HAP-1 (cell line): ENCODE results near the gene LASP1NB.

ENCODE experiments used
- DNase-seq, 2 experiments: peaks; one replicate each; pipeline ENCODE4 v3.0.0-alpha.2; 2016 to 2020; ENCODE audit warnings: low spot score in 2 of 2
- H3K27me3 ChIP-seq: fragments of 250-450 bp; sonication (Bioruptor Pico); 2 replicates; pipeline ENCODE4 v1.5.1; 2020; ENCODE audit warnings: low read depth, mild to moderate bottlenecking, moderate library complexity
- H3K36me3 ChIP-seq: fragments of 250-450 bp; sonication (Bioruptor Pico); replicated peaks from 2 replicates; pipeline ENCODE4 v1.5.1; 2020; ENCODE audit warnings: mild to moderate bottlenecking
- H3K4me1 ChIP-seq: fragments of 250-450 bp; sonication (Bioruptor Pico); 2 replicates; pipeline ENCODE4 v1.5.1; 2020; ENCODE audit warnings: mild to moderate bottlenecking
- H3K4me3 ChIP-seq: fragments of 250-450 bp; sonication (Bioruptor Pico); 2 replicates; pipeline ENCODE4 v1.5.1; 2020; ENCODE audit warnings: mild to moderate bottlenecking, moderate library complexity
- H3K9me3 ChIP-seq: fragments of 250-450 bp; sonication (Bioruptor Pico); 2 replicates; pipeline ENCODE4 v1.5.1; 2020; ENCODE audit warnings: mild to moderate bottlenecking, moderate library complexity
- in situ Hi-C: fragments of 300-500 bp; cut with MboI; formaldehyde crosslinking; loops from 3 replicates; pipeline ENCODE4 v1.14.3; 2020; ENCODE audit warnings: low sequenced_read_pairs, inconsistent platforms, mixed read lengths

Gene LASP1NB

DNA sequence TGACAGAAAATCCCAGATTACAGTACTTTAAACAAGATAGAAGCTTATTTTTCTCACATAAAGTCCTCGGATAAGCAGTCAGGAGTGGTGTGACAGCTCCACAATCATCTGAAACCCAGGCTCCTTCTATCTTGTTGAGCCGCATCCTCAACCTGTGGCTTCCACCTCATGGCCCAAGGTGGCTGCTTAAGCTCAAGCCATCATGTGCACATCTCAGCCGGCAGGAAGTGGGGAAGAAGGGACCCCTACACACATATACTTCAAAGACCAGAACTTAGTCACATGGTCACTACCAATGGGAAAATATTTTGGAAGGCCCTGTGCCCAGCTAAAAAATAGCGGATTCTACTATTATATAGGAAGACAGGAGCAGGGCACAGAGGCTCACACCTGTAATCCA, 52.8 kb downstream of the LASP1NB start:
- DNase-seq, result no peak
- in situ Hi-C loops, result no loop called here
- H3K9me3 ChIP-seq, result no peaks in the 10 kb centered on the region
- H3K4me1 ChIP-seq, result no peaks in the 10 kb centered on the region
- H3K27me3 ChIP-seq, result no peaks in the 10 kb centered on the region
- H3K36me3 ChIP-seq, result no peaks in the 10 kb centered on the region
- H3K4me3 ChIP-seq, result no peak overlapping the region
